ENCODE data around the gene FAM53A. TPM values are rescaled to one million over a fixed set of nuclear protein-coding genes. Genes with fewer than 3 reads are reported as not detected.

Gene FAM53A
- total and polyA plus RNA-seq, 4 donors, result 0.44 to 2.2 (median 0.97) TPM

GRCh38 chr4:1656132-1656531, 28.0 kb downstream of the FAM53A start:
- H3K9ac ChIP-seq (ENCODE audit: low read depth in 1 of 2, low read length in 2 of 2), result no peak overlapping the region
- no peak overlapping the region for H3K4me3 ChIP-seq (ENCODE audit: low read depth in 1 of 3, low read length in 3 of 3)
- no peak for DNase-seq (ENCODE audit: low spot score)
- no peak for TF ChIP-seq GABPA (IDR thresholded peaks at IDR 0.05 in 1 of 2, conservative IDR thresholded peaks at IDR 0.05 in 1 of 2)
- no peak for TF ChIP-seq REST (IDR thresholded peaks at IDR 0.05)
- no peak for TF ChIP-seq YY1 (IDR thresholded peaks at IDR 0.05)
- TF ChIP-seq SP1 (IDR thresholded peaks at IDR 0.05), result no peak
- TF ChIP-seq EGR1 (IDR thresholded peaks at IDR 0.05; ENCODE audit: low read depth in 2 of 2), result no peak
- TF ChIP-seq, protein P1, sequence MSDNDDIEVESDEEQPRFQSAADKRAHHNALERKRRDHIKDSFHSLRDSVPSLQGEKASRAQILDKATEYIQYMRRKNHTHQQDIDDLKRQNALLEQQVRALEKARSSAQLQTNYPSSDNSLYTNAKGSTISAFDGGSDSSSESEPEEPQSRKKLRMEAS (IDR thresholded peaks at IDR 0.05), result no peak
- no peak for TF ChIP-seq ZBTB33 (IDR thresholded peaks at IDR 0.05)
- no peak for TF ChIP-seq ATF3 (IDR thresholded peaks at IDR 0.05)
- no peak for TF ChIP-seq FOXA2 (IDR thresholded peaks at IDR 0.05)
- TF ChIP-seq HNF4G (IDR thresholded peaks at IDR 0.05), result no peak
- WGBS, result 97% methylated on average over 5 of the region's 5 CpGs
- no peaks in the 10 kb centered on the region for H3K4me1 ChIP-seq (ENCODE audit: control insufficient read depth in 4 of 4, insufficient read depth in 4 of 4, low read length in 3 of 4)
- H3K27me3 ChIP-seq (ENCODE audit: control insufficient read depth in 4 of 4, insufficient read depth in 4 of 4, low read length in 3 of 4), result no peaks in the 10 kb centered on the region
- H3K27ac ChIP-seq (ENCODE audit: low read depth in 1 of 2, low read length in 2 of 2), result no peak overlapping the region
- H3K9me3 ChIP-seq (ENCODE audit: control insufficient read depth in 4 of 4, low read length in 3 of 4), result no peaks in the 10 kb centered on the region
- peaks cover 0 to 5% (median 0%) of the 10 kb centered on the region in 4 donors for H3K36me3 ChIP-seq (ENCODE audit: control insufficient read depth in 4 of 4, insufficient read depth in 3 of 4, low read depth in 1 of 4, low read length in 3 of 4)

DNA sequence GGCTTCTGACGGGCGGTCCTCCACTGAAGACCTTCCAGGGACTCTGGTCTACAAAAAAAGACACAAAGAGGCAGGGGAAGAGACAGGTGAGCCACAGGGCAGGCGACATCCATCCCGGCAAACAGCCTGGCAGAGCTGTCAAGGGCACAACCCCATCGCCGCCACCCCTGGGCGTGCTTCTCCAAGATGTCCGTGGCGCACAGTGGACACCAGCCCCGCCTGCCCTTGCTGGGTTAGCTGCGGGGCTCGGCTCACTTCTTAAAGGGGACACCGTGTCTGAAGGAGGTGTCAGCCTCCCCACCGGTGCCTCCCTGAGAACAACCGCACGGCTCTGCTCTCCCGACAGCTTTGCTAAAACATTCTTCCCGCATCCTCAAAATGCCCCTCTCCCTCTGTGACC, 28.4 kb downstream of the FAM53A start:
- no peak overlapping the region for H3K4me3 ChIP-seq (ENCODE audit: low read depth in 1 of 3, low read length in 3 of 3)
- whole genome bisulfite sequencing, result 97% methylated on average over 18 of the region's 18 CpGs
- no peak for DNase-seq (ENCODE audit: low spot score)
- no peaks in the 10 kb centered on the region for H3K27me3 ChIP-seq (ENCODE audit: control insufficient read depth in 4 of 4, insufficient read depth in 4 of 4, low read length in 3 of 4)
- peaks cover 0 to 5% (median 0%) of the 10 kb centered on the region in 4 donors for H3K36me3 ChIP-seq (ENCODE audit: control insufficient read depth in 4 of 4, insufficient read depth in 3 of 4, low read depth in 1 of 4, low read length in 3 of 4)
- no peaks in the 10 kb centered on the region for H3K4me1 ChIP-seq (ENCODE audit: control insufficient read depth in 4 of 4, insufficient read depth in 4 of 4, low read length in 3 of 4)
- TF ChIP-seq NR2F2 (IDR thresholded peaks at IDR 0.05), result no peak
- TF ChIP-seq ATF3 (IDR thresholded peaks at IDR 0.05), result no peak
- TF ChIP-seq, protein P1 (IDR thresholded peaks at IDR 0.05), result no peak
- no peak for TF ChIP-seq SP1 (IDR thresholded peaks at IDR 0.05)
- no peak for TF ChIP-seq HNF4A (conservative IDR thresholded peaks at IDR 0.05)
- TF ChIP-seq FOXA2 (IDR thresholded peaks at IDR 0.05), result no peak
- TF ChIP-seq JUND (IDR thresholded peaks at IDR 0.05), result no peak
- H3K9me3 ChIP-seq (ENCODE audit: control insufficient read depth in 4 of 4, low read length in 3 of 4), result no peaks in the 10 kb centered on the region
- H3K27ac ChIP-seq (ENCODE audit: low read depth in 1 of 2, low read length in 2 of 2), result no peak overlapping the region
- H3K9ac ChIP-seq (ENCODE audit: low read depth in 1 of 2, low read length in 2 of 2), result no peak overlapping the region
